A549 (cell line): ENCODE measurements around the gene PTPRN2.

Experiments used
- KDM5A ChIP-seq: fragments of 200-600 bp; sonication (generic); IDR thresholded peaks from 2 replicates; pipeline ENCODE4 v1.6.1; 2016; ENCODE audit warnings: antibody characterized with exemption, mild to moderate bottlenecking
- RCOR1 ChIP-seq: fragments of 150-350 bp; IDR thresholded peaks from 2 replicates; pipeline ENCODE4 v1.6.1; 2014; ENCODE audit warnings: antibody characterized with exemption, low read length, low read depth
- TF ChIP-seq, protein P1 (sequence below): fragments of >200 bp; sonication (Bioruptor Twin); formaldehyde crosslinking; IDR thresholded peaks from 3 replicates; pipeline ENCODE4 v1.5.1; 2016
- TF ChIP-seq, protein P2 (sequence below): IDR thresholded peaks from 2 replicates; pipeline ENCODE4 v1.6.1; 2012

- TF ChIP-seq, protein P1, sequence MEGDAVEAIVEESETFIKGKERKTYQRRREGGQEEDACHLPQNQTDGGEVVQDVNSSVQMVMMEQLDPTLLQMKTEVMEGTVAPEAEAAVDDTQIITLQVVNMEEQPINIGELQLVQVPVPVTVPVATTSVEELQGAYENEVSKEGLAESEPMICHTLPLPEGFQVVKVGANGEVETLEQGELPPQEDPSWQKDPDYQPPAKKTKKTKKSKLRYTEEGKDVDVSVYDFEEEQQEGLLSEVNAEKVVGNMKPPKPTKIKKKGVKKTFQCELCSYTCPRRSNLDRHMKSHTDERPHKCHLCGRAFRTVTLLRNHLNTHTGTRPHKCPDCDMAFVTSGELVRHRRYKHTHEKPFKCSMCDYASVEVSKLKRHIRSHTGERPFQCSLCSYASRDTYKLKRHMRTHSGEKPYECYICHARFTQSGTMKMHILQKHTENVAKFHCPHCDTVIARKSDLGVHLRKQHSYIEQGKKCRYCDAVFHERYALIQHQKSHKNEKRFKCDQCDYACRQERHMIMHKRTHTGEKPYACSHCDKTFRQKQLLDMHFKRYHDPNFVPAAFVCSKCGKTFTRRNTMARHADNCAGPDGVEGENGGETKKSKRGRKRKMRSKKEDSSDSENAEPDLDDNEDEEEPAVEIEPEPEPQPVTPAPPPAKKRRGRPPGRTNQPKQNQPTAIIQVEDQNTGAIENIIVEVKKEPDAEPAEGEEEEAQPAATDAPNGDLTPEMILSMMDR: no peak
- TF ChIP-seq KDM5A (no peak), RCOR1 (no peak)
- TF ChIP-seq, protein P2, sequence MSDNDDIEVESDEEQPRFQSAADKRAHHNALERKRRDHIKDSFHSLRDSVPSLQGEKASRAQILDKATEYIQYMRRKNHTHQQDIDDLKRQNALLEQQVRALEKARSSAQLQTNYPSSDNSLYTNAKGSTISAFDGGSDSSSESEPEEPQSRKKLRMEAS: no peak
These were observed 823.4 kb downstream of the PTPRN2 start for GRCh38 chr7:157764193-157764592.
